Left ventricle myocardium superior (tissue), 1 donor: Measurements from ENCODE around the gene CCDC93. TPM values are rescaled to one million over a fixed set of nuclear protein-coding genes. Genes with fewer than 3 reads are reported as not detected.
"Not testable (repeated sequence)": the region's sequence is repeated elsewhere in the genome, so short reads cannot be mapped to it uniquely, and the experiment has no call there.

Experiments used
- ATAC-seq: fragments of 200-7000 bp; cut with Tn5 transposase; one replicate; pipeline ENCODE4 v1.9.1; 2020; ENCODE audit warnings: mild to moderate bottlenecking, moderate library complexity
- DNase-seq: peaks from one replicate; pipeline ENCODE4 v3.0.0-alpha.2; 2020
- intact Hi-C: fragments of 100-400 bp; cut with micrococcal nuclease; formaldehyde crosslinking; loops from one replicate; pipeline ENCODE4 v1.11.0; 2022
- total RNA-seq: library from RNA; stranded (reverse); fragmentation: NEBNext Ultra II Directional; extraction: Animal tissue kit (Norgen Biotek cat#: 25700); gene quantifications from one replicate; pipeline ENCODE4 v1.2.1, GENCODE V29; 2021
- donor health status: DM: no; HTN: yes; CAD: no; lungs with severe emphysema.

The CCDC93 gene
- total RNA-seq, 1 donor from 2014 or later = 25.2 TPM

- no peak for DNase-seq
- intact Hi-C loops = loop anchor here (10.0 kb wide), 1 partner anchor 54 kb away; no protein-coding TSS in a partner anchor
- no peak for ATAC-seq
Measured at GRCh38 chr2:117940436-117940835, 73.4 kb downstream of the CCDC93 start.

DNA sequence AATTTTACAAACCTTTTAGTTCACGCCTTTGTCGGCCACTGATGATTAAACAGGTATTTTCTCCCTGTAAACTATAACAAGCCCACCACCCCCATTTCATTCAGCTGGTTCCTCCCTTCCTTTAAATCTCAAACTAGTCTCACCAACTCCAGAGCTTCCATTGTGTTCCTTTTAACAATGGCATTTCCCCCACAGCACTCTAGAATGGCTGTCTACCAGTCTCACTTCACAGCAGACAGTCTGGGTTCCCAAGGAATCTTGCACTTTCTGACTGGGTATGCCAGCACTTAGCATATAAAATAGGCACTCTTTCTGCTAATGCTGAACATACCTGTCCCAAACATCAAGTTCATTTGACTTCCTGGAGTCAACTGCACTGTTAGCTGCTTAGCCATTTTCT is 75.3 kb downstream of the CCDC93 start:
- ATAC-seq (no peak), DNase-seq (no peak)
- intact Hi-C loops = no loop called here

DNA sequence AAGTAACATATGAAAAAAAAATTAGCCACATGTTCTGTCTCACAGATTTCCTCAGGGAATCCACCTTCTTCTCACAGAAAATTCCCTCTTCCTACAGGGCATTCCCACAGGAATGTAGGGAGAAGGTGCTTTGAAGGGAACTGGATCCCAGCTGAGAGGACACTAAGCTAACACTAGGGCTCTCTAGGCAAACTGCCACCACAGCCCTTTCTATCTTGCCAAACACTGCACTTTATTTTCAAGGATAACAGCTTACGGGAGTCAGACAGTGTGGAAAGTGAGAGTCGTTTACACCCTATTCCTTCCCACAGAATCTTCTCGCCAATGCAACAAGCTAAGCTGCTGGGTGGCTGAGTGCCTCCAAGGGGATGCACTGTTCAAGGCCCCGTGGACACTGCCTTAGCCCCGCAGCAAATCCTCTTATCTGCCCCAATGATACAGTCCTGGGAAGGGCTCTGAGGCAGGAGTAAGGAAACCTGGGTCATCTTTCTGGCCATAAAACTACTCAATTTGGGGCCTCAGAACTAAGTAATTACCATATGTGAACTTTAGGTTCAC is 76.9 kb downstream of the CCDC93 start:
- DNase-seq (peak; percentile 37), ATAC-seq (peak; percentile 91)
- intact Hi-C loops = no loop called here

DNA sequence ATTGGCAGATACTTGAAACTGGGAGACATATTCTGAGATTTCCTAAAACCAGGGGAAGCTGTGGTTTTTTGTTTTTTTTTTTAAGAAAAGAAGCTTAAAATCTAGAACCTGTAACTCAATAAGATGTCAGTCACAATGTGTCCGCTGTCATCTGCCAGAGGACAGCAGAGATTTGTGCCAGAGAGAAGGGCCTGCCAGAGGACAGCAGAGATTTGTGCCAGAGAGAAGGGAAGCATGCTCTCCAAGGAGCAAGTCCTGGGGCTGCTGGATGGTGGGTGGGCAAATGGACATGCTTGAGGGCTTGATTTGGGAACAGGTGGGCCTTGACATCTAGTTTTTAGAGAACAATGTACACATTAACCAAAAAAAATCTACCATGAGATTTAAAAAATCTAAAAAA is 77.9 kb downstream of the CCDC93 start:
- intact Hi-C loops = no loop called here
- peak; percentile 88 for ATAC-seq
- DNase-seq = no peak

GRCh38 chr2:117935456-117935855 is 78.4 kb downstream of the CCDC93 start:
- ATAC-seq (no peak), DNase-seq (no peak)
- intact Hi-C loops = no loop called here

GRCh38 chr2:117933884-117934354 is 80.0 kb downstream of the CCDC93 start:
- no peak for ATAC-seq
- DNase-seq = no peak
- intact Hi-C loops = no loop called here

GRCh38 chr2:117931978-117932377 is 81.9 kb downstream of the CCDC93 start:
- DNase-seq (no peak), ATAC-seq (no peak)
- intact Hi-C loops = no loop called here

- intact Hi-C loops = no loop called here
- ATAC-seq (no peak), DNase-seq (no peak)
Measured at GRCh38 chr2:117931266-117931665, 82.6 kb downstream of the CCDC93 start.

- ATAC-seq (no peak), DNase-seq (no peak)
- intact Hi-C loops = no loop called here
Measured at GRCh38 chr2:117930775-117931174, 83.1 kb downstream of the CCDC93 start.

DNA sequence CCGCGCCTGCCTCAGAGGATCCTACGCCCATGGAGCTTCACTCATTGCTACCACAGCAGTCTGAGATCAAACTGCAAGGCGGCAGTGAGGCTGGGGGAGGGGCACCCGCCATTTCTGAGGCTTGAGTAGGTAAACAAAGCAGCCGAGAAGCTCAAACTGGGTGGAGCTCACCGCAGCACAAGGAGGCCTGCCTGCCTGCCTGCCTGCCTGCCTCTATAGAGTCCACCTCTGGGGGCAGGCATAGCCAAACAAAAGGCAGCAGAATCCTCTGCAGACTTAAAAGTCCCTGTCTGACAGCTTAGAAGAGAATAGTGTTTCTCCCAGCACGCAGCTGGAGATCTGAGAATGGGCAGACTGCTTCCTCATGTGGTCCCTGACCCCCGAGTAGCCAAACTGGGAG is 90.4 kb downstream of the CCDC93 start:
- ATAC-seq, intact Hi-C loops, DNase-seq: not testable (repeated sequence)

- peak; percentile 34 for DNase-seq
- intact Hi-C loops = no loop called here
- ATAC-seq = peak; percentile 93
Measured at GRCh38 chr2:117921520-117921919, 92.3 kb downstream of the CCDC93 start.

- intact Hi-C loops = no loop called here
- DNase-seq (no peak), ATAC-seq (no peak)
Measured at GRCh38 chr2:117918608-117919007, 95.3 kb downstream of the CCDC93 start.

DNA sequence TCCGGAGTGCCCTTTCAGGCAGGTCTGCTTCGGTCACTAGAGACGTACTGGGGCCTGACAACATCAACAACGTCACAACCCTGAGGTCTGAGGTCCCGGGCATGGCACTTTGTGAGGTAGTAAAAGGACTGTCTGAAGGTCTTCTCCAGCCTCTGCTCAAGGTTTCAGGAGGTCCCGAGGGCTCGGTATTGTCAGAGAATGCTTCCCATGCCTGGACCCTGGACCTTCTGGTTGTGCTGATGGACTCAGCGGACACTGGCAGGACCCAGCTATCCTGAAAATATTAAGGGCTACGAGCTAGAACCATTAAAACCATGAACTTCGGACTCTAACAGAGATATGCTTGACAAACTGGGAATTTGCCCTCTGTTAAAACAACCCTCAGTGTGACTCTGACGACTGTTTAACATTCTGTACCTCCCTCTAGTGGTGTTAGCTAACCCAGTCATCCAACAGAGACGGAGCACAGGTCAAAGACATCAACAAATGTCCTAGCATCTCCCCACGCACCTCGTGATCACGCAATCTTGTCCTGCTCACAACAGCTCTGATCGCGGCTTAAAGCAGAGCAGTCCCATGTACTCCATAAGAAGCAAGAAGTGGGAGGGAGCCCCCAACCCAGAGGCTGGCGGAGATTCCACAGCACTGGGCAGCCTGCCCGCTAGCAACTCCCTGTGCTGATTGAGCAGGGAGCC is 96.5 kb downstream of the CCDC93 start:
- intact Hi-C loops = no loop called here
- ATAC-seq (no peak), DNase-seq (no peak)

DNA sequence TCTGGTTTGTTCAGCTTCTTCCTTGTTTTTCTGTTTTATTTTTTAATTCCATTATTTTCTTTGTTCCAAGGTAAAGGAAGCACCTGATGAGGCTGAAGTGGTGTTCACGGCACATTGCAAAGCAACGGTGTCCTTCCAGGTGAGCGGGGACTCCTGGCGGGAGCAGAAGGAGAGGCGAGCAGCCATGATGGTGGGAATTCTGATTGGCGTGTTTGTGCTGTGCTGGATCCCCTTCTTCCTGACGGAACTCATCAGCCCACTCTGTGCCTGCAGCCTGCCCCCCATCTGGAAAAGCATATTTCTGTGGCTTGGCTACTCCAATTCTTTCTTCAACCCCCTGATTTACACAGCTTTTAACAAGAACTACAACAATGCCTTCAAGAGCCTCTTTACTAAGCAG is 110.9 kb downstream of the CCDC93 start:
- intact Hi-C loops = no loop called here
- no peak for ATAC-seq
- no peak for DNase-seq

DNA sequence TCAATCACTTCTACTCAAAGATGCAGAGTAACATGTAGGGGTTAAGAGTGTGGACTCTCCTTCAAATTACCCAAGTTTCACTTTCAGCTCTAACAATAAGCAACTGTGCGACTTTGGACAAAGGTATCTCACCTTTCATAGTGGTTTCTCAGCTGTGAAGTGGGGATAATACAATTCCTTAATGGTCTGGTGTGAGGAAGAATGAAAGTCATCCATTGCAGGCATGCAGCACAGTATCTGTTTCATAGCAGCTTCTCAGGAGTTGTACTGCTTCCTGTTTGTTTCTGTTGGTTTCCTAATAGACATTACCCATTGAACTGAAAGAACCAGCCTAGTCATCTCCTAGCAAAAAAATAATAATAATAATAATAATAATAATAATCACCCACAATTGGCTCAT is 125.0 kb downstream of the CCDC93 start:
- ATAC-seq (no peak), DNase-seq (no peak)
- intact Hi-C loops = no loop called here

DNA sequence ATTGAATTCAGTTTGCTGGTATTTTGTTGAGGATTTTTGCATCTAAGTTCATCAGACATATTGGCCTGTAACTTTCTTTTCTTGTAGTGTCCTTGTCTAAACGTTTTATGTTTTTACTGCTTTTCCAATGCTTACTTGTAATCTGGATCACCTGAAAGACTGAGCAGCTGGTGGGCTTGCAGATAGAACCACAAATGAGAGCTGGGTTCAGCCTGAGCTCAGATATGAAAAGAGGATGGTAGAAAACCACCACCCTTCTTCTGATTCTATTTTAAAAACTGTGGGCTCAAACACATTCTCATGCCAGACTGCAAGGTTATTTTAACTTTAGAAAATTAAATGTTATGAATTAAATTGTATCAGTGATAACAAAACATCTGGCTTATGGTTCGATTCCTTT is 128.6 kb downstream of the CCDC93 start:
- no peak for DNase-seq
- ATAC-seq = no peak
- intact Hi-C loops = no loop called here

DNA sequence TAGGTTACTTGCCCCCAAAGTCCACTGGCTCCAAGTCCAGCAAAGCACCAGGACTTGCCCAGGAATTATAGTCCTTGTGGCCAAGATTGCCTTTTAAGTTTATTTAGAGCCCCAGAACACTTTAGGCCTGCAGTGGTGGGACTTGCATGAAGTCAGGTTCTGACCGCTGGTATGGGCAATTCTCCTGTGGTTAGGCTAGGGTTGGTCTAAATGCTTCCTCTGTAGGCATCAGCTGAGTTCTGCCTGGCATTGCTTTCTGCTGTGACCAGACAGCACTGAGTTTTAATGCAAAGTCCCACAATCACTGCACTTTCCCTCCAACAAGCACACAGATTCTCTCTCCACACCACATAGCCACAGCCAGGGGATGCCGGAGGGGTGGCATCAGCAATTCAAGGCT is 134.9 kb downstream of the CCDC93 start:
- ATAC-seq (no peak), DNase-seq (no peak)
- intact Hi-C loops = no loop called here

DNA sequence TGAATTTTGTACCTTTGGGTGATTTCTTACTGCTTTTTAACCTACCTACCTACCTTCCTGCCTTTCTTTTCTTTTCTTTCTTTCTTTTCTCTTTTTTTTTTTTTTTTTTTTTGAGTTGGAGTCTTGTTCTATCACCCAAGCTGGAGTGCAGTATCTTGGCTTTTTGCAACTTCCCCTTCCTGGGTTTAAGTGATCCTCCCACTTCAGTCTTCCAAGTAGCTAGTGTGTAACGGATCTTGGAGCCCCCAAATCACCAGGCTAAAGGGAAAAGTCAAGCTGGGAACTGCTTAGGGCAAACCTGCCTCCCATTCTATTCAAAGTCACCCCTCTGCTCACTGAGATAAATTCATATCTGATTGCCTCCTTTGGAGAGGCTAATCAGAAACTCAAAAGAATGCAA is 138.1 kb downstream of the CCDC93 start:
- intact Hi-C loops = no loop called here
- no peak for DNase-seq
- no peak for ATAC-seq
